GM12878 (cell line): ENCODE results near the gene DOCK1. TPM values are rescaled to one million over a fixed set of nuclear protein-coding genes. Genes with fewer than 3 reads are reported as not detected.

Experiments used
- ATAC-seq: fragments of 200-7000 bp; cut with Tn5 transposase; 3 replicates; pipeline ENCODE4 v1.9.1; 2020; ENCODE audit warnings: mild to moderate bottlenecking, moderate library complexity
- BruUV-seq: library from RNA; stranded (reverse); fragments of 400-500 nt; replicated peaks from 2 replicates; lab custom pipeline; 2021; lab: Mats Ljungman, UMichigan
- CTCF ChIA-PET: fragments of 300-600 bp; sonication (Branson Sonifier 250); formaldehyde crosslinking; extraction: SDS; loops from one replicate; lab custom pipeline; 2021; ENCODE audit warnings: inconsistent platforms; lab: Yijun Ruan, JAX
- POLR2A ChIA-PET: fragments of 350-600 bp; formaldehyde crosslinking; extraction: SDS; loops from one replicate; lab custom pipeline; 2021; ENCODE audit warnings: inconsistent platforms; lab: Charles Lee
- RAD21 ChIA-PET: fragments of 300-600 bp; sonication (Branson Sonifier 250); formaldehyde crosslinking; loops from one replicate; lab custom pipeline; 2023; ENCODE audit warnings: antibody characterized with exemption; ENCODE audit not compliant: unreplicated experiment; lab: Charles Lee
- SMC1A ChIA-PET: fragments of 300-600 bp; sonication (Branson Sonifier 250); formaldehyde crosslinking; loops from one replicate; lab custom pipeline; 2023; ENCODE audit not compliant: unreplicated experiment, uncharacterized antibody; lab: Charles Lee
- DNase-seq: peaks from one replicate; pipeline ENCODE4 v3.0.0-alpha.2; 2011; ENCODE audit warnings: low read depth, low spot score
- FAIRE-seq: peaks from 3 replicates; lab custom pipeline; 2011; peaks lifted over from hg19 to GRCh38; lab: Jason Lieb, UNC
- H2AFZ ChIP-seq: 2 replicates; pipeline ENCODE4 v1.6.0; 2011; ENCODE audit warnings: low read depth, low read length, control low read depth; ENCODE audit not compliant: control insufficient read depth
- H3K27ac ChIP-seq: 2 replicates; pipeline ENCODE4 v1.5.1; 2011; ENCODE audit warnings: control low read depth; ENCODE audit not compliant: control insufficient read depth, insufficient read depth
- H3K27me3 ChIP-seq, 2 experiments: replicated peaks in 1 of 2; 2 replicates each; pipeline versions ENCODE4 v1.6.0 to v1.6.1; 2011; ENCODE audit warnings: low read length in 1 of 2; ENCODE audit not compliant: control insufficient read depth in 2 of 2, insufficient read depth in 2 of 2
- H3K36me3 ChIP-seq, 2 experiments: 2 replicates each; pipeline ENCODE4 v1.5.1; 2011; ENCODE audit warnings: low read length in 1 of 2; ENCODE audit not compliant: control insufficient read depth in 2 of 2, insufficient read depth in 2 of 2
- H3K4me1 ChIP-seq: 2 replicates; pipeline ENCODE4 v1.6.1; 2011; ENCODE audit warnings: mild to moderate bottlenecking, low read length, moderate library complexity, mixed read lengths; ENCODE audit not compliant: control insufficient read depth, insufficient read depth
- H3K4me2 ChIP-seq: 2 replicates; pipeline ENCODE4 v1.6.0; 2011; ENCODE audit warnings: control low read depth; ENCODE audit not compliant: control insufficient read depth, insufficient read depth
- H3K4me3 ChIP-seq: fragments of 200-600 bp; sonication (generic); 2 replicates; pipeline ENCODE4 v1.5.1; 2016
- H3K79me2 ChIP-seq: 2 replicates; pipeline ENCODE4 v1.6.0; 2011; ENCODE audit warnings: low read length; ENCODE audit not compliant: control insufficient read depth, insufficient read depth
- H3K9ac ChIP-seq: 2 replicates; pipeline ENCODE4 v1.8.0; 2011; ENCODE audit warnings: low read length, control low read depth, mixed read lengths; ENCODE audit not compliant: control insufficient read depth, insufficient read depth
- H3K9me3 ChIP-seq: replicated peaks from 3 replicates; pipeline ENCODE4 v1.5.1; 2011; ENCODE audit warnings: mild to moderate bottlenecking, low read length; ENCODE audit not compliant: control insufficient read depth, insufficient read depth
- H4K20me1 ChIP-seq: 2 replicates; pipeline ENCODE4 v1.6.0; 2011; ENCODE audit not compliant: control insufficient read depth, insufficient read depth
- CREM ChIP-seq: IDR thresholded peaks from 2 replicates; pipeline ENCODE4 v1.6.1; 2014; ENCODE audit warnings: antibody characterized with exemption, low read depth
- FOXM1 ChIP-seq: IDR thresholded peaks from 2 replicates; pipeline ENCODE4 v1.6.1; 2012; ENCODE audit warnings: low read depth, mild to moderate bottlenecking, inconsistent platforms, low read length, moderate library complexity
- HCFC1 ChIP-seq: fragments of 150-350 bp; IDR thresholded peaks from 2 replicates; pipeline ENCODE4 v1.6.1; 2014; ENCODE audit warnings: low read length
- IKZF1 ChIP-seq: fragments of 450-650 bp; conservative IDR thresholded peaks from 2 replicates; pipeline ENCODE4 v1.6.1; 2017; ENCODE audit warnings: antibody characterized with exemption, mild to moderate bottlenecking
- IRF5 ChIP-seq: fragments of 450-650 bp; IDR thresholded peaks from 2 replicates; pipeline ENCODE4 v1.6.1; 2017; ENCODE audit warnings: borderline replicate concordance
- LARP7 ChIP-seq: fragments of 450-650 bp; IDR thresholded peaks from 2 replicates; pipeline ENCODE4 v1.6.1; 2017; ENCODE audit warnings: mild to moderate bottlenecking
- NBN ChIP-seq: fragments of 450-650 bp; IDR thresholded peaks from 2 replicates; pipeline ENCODE4 v1.6.1; 2016
- NR2C2 ChIP-seq: IDR thresholded peaks from 2 replicates; pipeline ENCODE4 v1.6.1; 2011; ENCODE audit warnings: borderline replicate concordance, low read depth; ENCODE audit not compliant: control insufficient read depth, insufficient read length
- PKNOX1 ChIP-seq: fragments of 450-650 bp; IDR thresholded peaks from 2 replicates; pipeline ENCODE4 v1.6.1; 2016; ENCODE audit warnings: mild to moderate bottlenecking
- RB1 ChIP-seq: fragments of 450-650 bp; formaldehyde crosslinking; IDR thresholded peaks from 2 replicates; pipeline ENCODE4 v1.6.1; 2017; ENCODE audit warnings: mild to moderate bottlenecking, borderline replicate concordance
- RELB ChIP-seq: fragments of 450-650 bp; IDR thresholded peaks from 2 replicates; pipeline ENCODE4 v1.6.1; 2017; ENCODE audit warnings: low read depth, mild to moderate bottlenecking, moderate library complexity
- TBL1XR1 ChIP-seq: IDR thresholded peaks from 2 replicates; pipeline ENCODE4 v1.6.1; 2012; ENCODE audit warnings: low read depth, low read length, improper control_type of control experiment
- TCF3 ChIP-seq: IDR thresholded peaks from 2 replicates; pipeline ENCODE4 v1.6.1; 2012; ENCODE audit warnings: low read depth, mild to moderate bottlenecking, low read length, borderline replicate concordance; ENCODE audit not compliant: insufficient read depth
- YBX1 ChIP-seq: fragments of 450-650 bp; IDR thresholded peaks from 2 replicates; pipeline ENCODE4 v1.6.1; 2016; ENCODE audit warnings: antibody characterized with exemption
- ZBED1 ChIP-seq: IDR thresholded peaks from 2 replicates; pipeline ENCODE4 v1.6.1; 2016; ENCODE audit warnings: borderline replicate concordance
- ZNF687 ChIP-seq: fragments of 450-650 bp; IDR thresholded peaks from 2 replicates; pipeline ENCODE4 v1.6.1; 2017; ENCODE audit warnings: mild to moderate bottlenecking, moderate library complexity
- ZZZ3 ChIP-seq: IDR thresholded peaks from 2 replicates; pipeline ENCODE4 v1.6.1; 2011; ENCODE audit warnings: low read depth; ENCODE audit not compliant: control insufficient read depth, insufficient read length
- WGBS: methylation state at CpG from one replicate; pipeline ENCODE4 v1.1.6; 2016; ENCODE audit warnings: low lambda C conversion rate; ENCODE audit not compliant: insufficient replicate concordance, insufficient coverage; ENCODE audit errors: missing lambda C conversion rate; 5-methylcytosine and 5-hydroxymethylcytosine counted together
- in situ Hi-C: fragments of 300-500 bp; cut with MboI; formaldehyde crosslinking; loops from 9 replicates; pipeline ENCODE4 v1.14.3; 2018; ENCODE audit warnings: mixed read lengths
- intact Hi-C: fragments of 100-400 bp; cut with micrococcal nuclease; formaldehyde crosslinking; loops from one replicate; pipeline ENCODE4 v1.14.2; 2022; ENCODE audit not compliant: unreplicated experiment
- polyA plus RNA-seq, 11 experiments: library from polyadenylated mRNA; depleted of rRNA in 4 of 11; unstranded in 6 of 11; stranded (reverse) in 5 of 11; fragments of >200 nt; fragmentation: Nextera tagmentation in 4 of 11; fragmentation: Illumina TruSeq in 1 of 11; extraction: Ambion mirVana in 4 of 11; extraction: Trizol in 1 of 11; gene quantifications; 1 replicate in 1 of 11; 2 replicates in 10 of 11; pipeline versions ENCODE4 v1.2.1 to v1.2.3, GENCODE V29; 2011 to 2016; ENCODE audit warnings: inconsistent platforms in 2 of 11, missing spikeins in 2 of 11, low read depth in 1 of 11
- total RNA-seq, 4 experiments: library from RNA; depleted of rRNA in 3 of 4; stranded (reverse); fragments of >200 nt in 3 of 4; fragmentation: Illumina TruSeq in 1 of 4; extraction: Trizol in 1 of 4; gene quantifications; 2 replicates each; pipeline versions ENCODE4 v1.2.1 to v1.2.3, GENCODE V29; 2013 to 2021

Gene DOCK1
- total and polyA plus RNA-seq, 10 of the 15 experiments (the other 5 are each of a cell fraction or from before 2014, with no cell fraction given) = 0.05 to 0.18 TPM; not detected in 8

- Histone ChIP-seq H3K4me1 (no peaks in the 10 kb centered on the region), H3K9me3 (no peaks in the 10 kb centered on the region), H3K79me2 (no peaks in the 10 kb centered on the region), H2AFZ (no peak overlapping the region), H3K27me3 (no peaks in the 10 kb centered on the region), H3K36me3 (no peaks in the 10 kb centered on the region), H3K4me2 (no peak overlapping the region), H3K4me3 (no peak overlapping the region), H3K9ac (no peak overlapping the region), H3K27ac (no peak overlapping the region), H4K20me1 (no peaks in the 10 kb centered on the region)
- ChIA-PET SMC1A (no interaction called here), POLR2A (no interaction called here), RAD21 (no interaction called here), CTCF (no interaction called here)
- intact Hi-C loops (no loop called here), in situ Hi-C loops (no loop called here)
- WGBS = 36% methylated on average over 10 of the region's 10 CpGs
- no peak for ATAC-seq
- BruUV-seq = no TSS peak
- DNase-seq = no peak
- no peak for FAIRE-seq
- no peak for TF ChIP-seq NBN
- TF ChIP-seq PKNOX1 = no peak
- TF ChIP-seq RELB = no peak
- TF ChIP-seq NR2C2 = no peak
- no peak for TF ChIP-seq ZZZ3
- TF ChIP-seq ZNF687 = no peak
- no peak for TF ChIP-seq RB1
- no peak for TF ChIP-seq IRF5
- TF ChIP-seq ZBED1 = no peak
- TF ChIP-seq HCFC1 = no peak
- no peak for TF ChIP-seq TCF3
- no peak for TF ChIP-seq TBL1XR1
- TF ChIP-seq FOXM1 = no peak
- no peak for TF ChIP-seq IKZF1
- no peak for TF ChIP-seq YBX1
- no peak for TF ChIP-seq LARP7
- TF ChIP-seq CREM = no peak
Measured at GRCh38 chr10:127497685-127498084, 592.5 kb downstream of the DOCK1 start.
